Measurements from ENCODE around the gene TKT. TPM values are rescaled to one million over a fixed set of nuclear protein-coding genes. Genes with fewer than 3 reads are reported as not detected.

TKT gene
- total RNA-seq, 4 donors from 2014 or later, result 18.5 to 41.3 (median 23.8) TPM

GRCh38 chr3:53193466-53194209 is 62.2 kb downstream of the TKT start:
- no peak for DNase-seq
- no peak overlapping the region for H3K4me3 ChIP-seq
- in situ Hi-C loops (cut with MboI; ENCODE audit: low sequenced_read_pairs in 4 of 4), result no loop called here
- no peak overlapping the region for H3K27ac ChIP-seq
- H3K27me3 ChIP-seq, result no peaks in the 10 kb centered on the region
- TF ChIP-seq CTCF (IDR thresholded peaks at IDR 0.05 in 4 of 5, conservative IDR thresholded peaks at IDR 0.05 in 1 of 5), result no peak
- TF ChIP-seq POLR2A (IDR thresholded peaks at IDR 0.05), result no peak
- H3K36me3 ChIP-seq, result no peaks in the 10 kb centered on the region
- ATAC-seq, result no peak
- H3K4me1 ChIP-seq, result peaks cover 13% of the 10 kb centered on the region in 2 donors
- intact Hi-C loops (cut with DNase I; ENCODE audit: low total_unique reads), result loop anchor here (2.0 kb wide), 1 partner anchor 33 kb away; the partner anchor contains the start of gene PRKCD
- no peaks in the 10 kb centered on the region for H3K9me3 ChIP-seq

- in situ Hi-C loops (cut with MboI; ENCODE audit: low sequenced_read_pairs in 4 of 4), result no loop called here
- no peak for DNase-seq
- no peak overlapping the region for H3K4me3 ChIP-seq
- H3K9me3 ChIP-seq, result no peaks in the 10 kb centered on the region
- H3K27me3 ChIP-seq, result no peaks in the 10 kb centered on the region
- TF ChIP-seq POLR2A (IDR thresholded peaks at IDR 0.05) (no peak), CTCF (IDR thresholded peaks at IDR 0.05 in 4 of 5, conservative IDR thresholded peaks at IDR 0.05 in 1 of 5) (no peak)
- H3K27ac ChIP-seq, result no peak overlapping the region
- intact Hi-C loops (cut with DNase I; ENCODE audit: low total_unique reads), result no loop called here
- no peak for ATAC-seq
- H3K4me1 ChIP-seq, result peaks cover 13% of the 10 kb centered on the region in 2 donors
- H3K36me3 ChIP-seq, result no peaks in the 10 kb centered on the region
Observed at GRCh38 chr3:53192608-53193007, 63.2 kb downstream of the TKT start.

GRCh38 chr3:53191836-53192480 is 63.9 kb downstream of the TKT start:
- in situ Hi-C loops (cut with MboI; ENCODE audit: low sequenced_read_pairs in 4 of 4), result no loop called here
- intact Hi-C loops (cut with DNase I; ENCODE audit: low total_unique reads), result no loop called here
- no peak for ATAC-seq
- Histone ChIP-seq H3K27ac (no peak overlapping the region), H3K36me3 (no peaks in the 10 kb centered on the region), H3K4me1 (peaks cover 13% of the 10 kb centered on the region in 2 donors), H3K27me3 (no peaks in the 10 kb centered on the region), H3K4me3 (no peak overlapping the region), H3K9me3 (no peaks in the 10 kb centered on the region)
- no peak for DNase-seq
- TF ChIP-seq CTCF (IDR thresholded peaks at IDR 0.05 in 4 of 5, conservative IDR thresholded peaks at IDR 0.05 in 1 of 5) (no peak), POLR2A (IDR thresholded peaks at IDR 0.05) (no peak)

- Histone ChIP-seq H3K4me3 (no peak overlapping the region), H3K27me3 (no peaks in the 10 kb centered on the region), H3K9me3 (no peaks in the 10 kb centered on the region), H3K4me1 (peaks cover 13% of the 10 kb centered on the region in 2 donors), H3K36me3 (no peaks in the 10 kb centered on the region), H3K27ac (no peak overlapping the region)
- in situ Hi-C loops (cut with MboI; ENCODE audit: low sequenced_read_pairs in 4 of 4), result no loop called here
- TF ChIP-seq POLR2A (IDR thresholded peaks at IDR 0.05), result no peak
- TF ChIP-seq CTCF (IDR thresholded peaks at IDR 0.05 in 4 of 5, conservative IDR thresholded peaks at IDR 0.05 in 1 of 5), result no peak
- no peak for DNase-seq
- ATAC-seq, result no peak
- intact Hi-C loops (cut with DNase I; ENCODE audit: low total_unique reads), result no loop called here
Observed at GRCh38 chr3:53190659-53191058, 65.2 kb downstream of the TKT start.
